ENCODE measurements around the gene PAIP1. TPM values are rescaled to one million over a fixed set of nuclear protein-coding genes. Genes with fewer than 3 reads are reported as not detected.
"Not testable (repeated sequence)": the region's sequence is repeated elsewhere in the genome, so short reads cannot be mapped to it uniquely, and the experiment has no call there.

Gene PAIP1
- total RNA-seq, 1 experiment from 2014 or later, result 118 TPM

- Histone ChIP-seq H3K4me3 (ENCODE audit: low read depth, low read length, poor library complexity, severe bottlenecking) (no peak overlapping the region), H3K36me3 (ENCODE audit: insufficient read depth, low read length, poor library complexity, severe bottlenecking) (no peaks in the 10 kb centered on the region), H3K9me3 (ENCODE audit: low read depth, low read length, poor library complexity, severe bottlenecking) (no peaks in the 10 kb centered on the region), H3K4me1 (ENCODE audit: insufficient read depth, low read length, poor library complexity, severe bottlenecking) (no peaks in the 10 kb centered on the region), H3K27me3 (replicated peaks; ENCODE audit: insufficient read depth, low read depth, low read length, poor library complexity) (no peaks in the 10 kb centered on the region), H3K27ac (ENCODE audit: low read depth, low read length, poor library complexity, severe bottlenecking) (no peak overlapping the region)
- DNase-seq (ENCODE audit: low spot score), result no peak
- CTCF ChIA-PET, result no interaction called here
- no peak for TF ChIP-seq EZH2 (IDR thresholded peaks at IDR 0.05; ENCODE audit: borderline replicate concordance, low read depth, low read length, poor library complexity, severe bottlenecking)
- TF ChIP-seq, protein P1, sequence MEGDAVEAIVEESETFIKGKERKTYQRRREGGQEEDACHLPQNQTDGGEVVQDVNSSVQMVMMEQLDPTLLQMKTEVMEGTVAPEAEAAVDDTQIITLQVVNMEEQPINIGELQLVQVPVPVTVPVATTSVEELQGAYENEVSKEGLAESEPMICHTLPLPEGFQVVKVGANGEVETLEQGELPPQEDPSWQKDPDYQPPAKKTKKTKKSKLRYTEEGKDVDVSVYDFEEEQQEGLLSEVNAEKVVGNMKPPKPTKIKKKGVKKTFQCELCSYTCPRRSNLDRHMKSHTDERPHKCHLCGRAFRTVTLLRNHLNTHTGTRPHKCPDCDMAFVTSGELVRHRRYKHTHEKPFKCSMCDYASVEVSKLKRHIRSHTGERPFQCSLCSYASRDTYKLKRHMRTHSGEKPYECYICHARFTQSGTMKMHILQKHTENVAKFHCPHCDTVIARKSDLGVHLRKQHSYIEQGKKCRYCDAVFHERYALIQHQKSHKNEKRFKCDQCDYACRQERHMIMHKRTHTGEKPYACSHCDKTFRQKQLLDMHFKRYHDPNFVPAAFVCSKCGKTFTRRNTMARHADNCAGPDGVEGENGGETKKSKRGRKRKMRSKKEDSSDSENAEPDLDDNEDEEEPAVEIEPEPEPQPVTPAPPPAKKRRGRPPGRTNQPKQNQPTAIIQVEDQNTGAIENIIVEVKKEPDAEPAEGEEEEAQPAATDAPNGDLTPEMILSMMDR (conservative IDR thresholded peaks at IDR 0.05; ENCODE audit: low read depth, low read length), result no peak
- POLR2A ChIA-PET (ENCODE audit: low non-redundant PET), result no interaction called here
- intact Hi-C loops (cut with micrococcal nuclease; ENCODE audit: unreplicated experiment), result no loop called here
- no TSS peak for BruUV-seq (replicated peaks)
These were observed 26.8 kb upstream of the PAIP1 start for GRCh38 chr5:43583724-43584123.

- CTCF ChIA-PET, result no interaction called here
- no TSS peak for BruUV-seq (replicated peaks)
- H3K9me3 ChIP-seq (ENCODE audit: low read depth, low read length, poor library complexity, severe bottlenecking), result no peaks in the 10 kb centered on the region
- TF ChIP-seq, protein P1 (conservative IDR thresholded peaks at IDR 0.05; ENCODE audit: low read depth, low read length), result no peak
- TF ChIP-seq EZH2 (IDR thresholded peaks at IDR 0.05; ENCODE audit: borderline replicate concordance, low read depth, low read length, poor library complexity, severe bottlenecking), result no peak
- POLR2A ChIA-PET (ENCODE audit: low non-redundant PET), result no interaction called here
- H3K4me3 ChIP-seq (ENCODE audit: low read depth, low read length, poor library complexity, severe bottlenecking), result no peak overlapping the region
- no peaks in the 10 kb centered on the region for H3K27me3 ChIP-seq (replicated peaks; ENCODE audit: insufficient read depth, low read depth, low read length, poor library complexity)
- H3K4me1 ChIP-seq (ENCODE audit: insufficient read depth, low read length, poor library complexity, severe bottlenecking), result no peaks in the 10 kb centered on the region
- no peaks in the 10 kb centered on the region for H3K36me3 ChIP-seq (ENCODE audit: insufficient read depth, low read length, poor library complexity, severe bottlenecking)
- intact Hi-C loops (cut with micrococcal nuclease; ENCODE audit: unreplicated experiment), result no loop called here
- no peak for DNase-seq (ENCODE audit: low spot score)
- no peak overlapping the region for H3K27ac ChIP-seq (ENCODE audit: low read depth, low read length, poor library complexity, severe bottlenecking)
These were observed 25.5 kb upstream of the PAIP1 start for GRCh38 chr5:43582082-43583005.

- intact Hi-C loops (cut with micrococcal nuclease; ENCODE audit: unreplicated experiment), result no loop called here
- DNase-seq (ENCODE audit: low spot score), result no peak
- Histone ChIP-seq H3K4me3 (ENCODE audit: low read depth, low read length, poor library complexity, severe bottlenecking) (no peak overlapping the region), H3K4me1 (ENCODE audit: insufficient read depth, low read length, poor library complexity, severe bottlenecking) (no peaks in the 10 kb centered on the region), H3K36me3 (ENCODE audit: insufficient read depth, low read length, poor library complexity, severe bottlenecking) (no peaks in the 10 kb centered on the region), H3K27me3 (replicated peaks; ENCODE audit: insufficient read depth, low read depth, low read length, poor library complexity) (no peaks in the 10 kb centered on the region), H3K9me3 (ENCODE audit: low read depth, low read length, poor library complexity, severe bottlenecking) (no peaks in the 10 kb centered on the region), H3K27ac (ENCODE audit: low read depth, low read length, poor library complexity, severe bottlenecking) (no peak overlapping the region)
- BruUV-seq (replicated peaks), result no TSS peak
- CTCF ChIA-PET, result no interaction called here
- POLR2A ChIA-PET (ENCODE audit: low non-redundant PET), result no interaction called here
- TF ChIP-seq, protein P1 (conservative IDR thresholded peaks at IDR 0.05; ENCODE audit: low read depth, low read length), result no peak
- TF ChIP-seq EZH2 (IDR thresholded peaks at IDR 0.05; ENCODE audit: borderline replicate concordance, low read depth, low read length, poor library complexity, severe bottlenecking), result no peak
These were observed 24.5 kb upstream of the PAIP1 start for GRCh38 chr5:43581398-43581797.

- H3K27ac ChIP-seq (ENCODE audit: low read depth, low read length, poor library complexity, severe bottlenecking); H3K9me3 ChIP-seq (ENCODE audit: low read depth, low read length, poor library complexity, severe bottlenecking); intact Hi-C loops (cut with micrococcal nuclease; ENCODE audit: unreplicated experiment); BruUV-seq (replicated peaks); DNase-seq (ENCODE audit: low spot score); CTCF ChIA-PET; POLR2A ChIA-PET (ENCODE audit: low non-redundant PET); H3K27me3 ChIP-seq (replicated peaks; ENCODE audit: insufficient read depth, low read depth, low read length, poor library complexity); H3K4me1 ChIP-seq (ENCODE audit: insufficient read depth, low read length, poor library complexity, severe bottlenecking); H3K4me3 ChIP-seq (ENCODE audit: low read depth, low read length, poor library complexity, severe bottlenecking); H3K36me3 ChIP-seq (ENCODE audit: insufficient read depth, low read length, poor library complexity, severe bottlenecking): not testable (repeated sequence)
These were observed 23.7 kb upstream of the PAIP1 start for GRCh38 chr5:43580402-43581210.
